PC-9 (cell line): ENCODE results near the gene ANKRD60.

ENCODE experiments used
- EZH2 ChIP-seq: fragments of 200-600 bp; sonication (generic); IDR thresholded peaks from 2 replicates; pipeline ENCODE4 v1.8.0; 2017; ENCODE audit warnings: antibody characterized with exemption, low read depth
- TF ChIP-seq, protein P1 (sequence below): fragments of 200-600 bp; sonication (generic); conservative IDR thresholded peaks from 2 replicates; pipeline ENCODE4 v1.6.1; 2017; ENCODE audit warnings: mixed run types, antibody characterized with exemption, mild to moderate bottlenecking, moderate library complexity

DNA sequence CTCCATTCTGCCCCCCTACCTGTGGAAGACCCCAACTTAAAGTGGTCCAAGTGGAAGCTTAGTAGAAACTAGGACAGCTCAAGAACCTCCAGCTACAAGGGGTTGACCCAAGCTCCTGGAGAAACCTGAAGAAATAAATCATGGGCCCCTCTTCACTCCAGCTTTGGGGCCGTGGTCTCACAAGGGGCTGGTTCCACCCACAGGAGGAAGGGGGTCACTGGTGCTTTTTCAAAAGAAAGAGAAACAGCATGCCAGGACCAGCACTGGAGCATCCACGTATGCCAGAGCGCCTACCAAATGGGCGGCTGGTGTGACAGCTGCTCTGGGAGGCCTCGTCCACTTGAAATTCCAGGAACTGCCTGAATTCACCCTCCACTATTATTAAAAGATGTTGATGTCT, 14.4 kb upstream of the ANKRD60 start:
- TF ChIP-seq, protein P1, sequence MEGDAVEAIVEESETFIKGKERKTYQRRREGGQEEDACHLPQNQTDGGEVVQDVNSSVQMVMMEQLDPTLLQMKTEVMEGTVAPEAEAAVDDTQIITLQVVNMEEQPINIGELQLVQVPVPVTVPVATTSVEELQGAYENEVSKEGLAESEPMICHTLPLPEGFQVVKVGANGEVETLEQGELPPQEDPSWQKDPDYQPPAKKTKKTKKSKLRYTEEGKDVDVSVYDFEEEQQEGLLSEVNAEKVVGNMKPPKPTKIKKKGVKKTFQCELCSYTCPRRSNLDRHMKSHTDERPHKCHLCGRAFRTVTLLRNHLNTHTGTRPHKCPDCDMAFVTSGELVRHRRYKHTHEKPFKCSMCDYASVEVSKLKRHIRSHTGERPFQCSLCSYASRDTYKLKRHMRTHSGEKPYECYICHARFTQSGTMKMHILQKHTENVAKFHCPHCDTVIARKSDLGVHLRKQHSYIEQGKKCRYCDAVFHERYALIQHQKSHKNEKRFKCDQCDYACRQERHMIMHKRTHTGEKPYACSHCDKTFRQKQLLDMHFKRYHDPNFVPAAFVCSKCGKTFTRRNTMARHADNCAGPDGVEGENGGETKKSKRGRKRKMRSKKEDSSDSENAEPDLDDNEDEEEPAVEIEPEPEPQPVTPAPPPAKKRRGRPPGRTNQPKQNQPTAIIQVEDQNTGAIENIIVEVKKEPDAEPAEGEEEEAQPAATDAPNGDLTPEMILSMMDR, result no peak
- TF ChIP-seq EZH2, result no peak
